ENCODE data around the gene UGGT2.
A peak's percentile ranks its signal among the peaks of the same experiment; 100 is the strongest.
"Not testable (repeated sequence)": the region's sequence is repeated elsewhere in the genome, so short reads cannot be mapped to it uniquely, and the experiment has no call there.

Gene UGGT2, protein sequence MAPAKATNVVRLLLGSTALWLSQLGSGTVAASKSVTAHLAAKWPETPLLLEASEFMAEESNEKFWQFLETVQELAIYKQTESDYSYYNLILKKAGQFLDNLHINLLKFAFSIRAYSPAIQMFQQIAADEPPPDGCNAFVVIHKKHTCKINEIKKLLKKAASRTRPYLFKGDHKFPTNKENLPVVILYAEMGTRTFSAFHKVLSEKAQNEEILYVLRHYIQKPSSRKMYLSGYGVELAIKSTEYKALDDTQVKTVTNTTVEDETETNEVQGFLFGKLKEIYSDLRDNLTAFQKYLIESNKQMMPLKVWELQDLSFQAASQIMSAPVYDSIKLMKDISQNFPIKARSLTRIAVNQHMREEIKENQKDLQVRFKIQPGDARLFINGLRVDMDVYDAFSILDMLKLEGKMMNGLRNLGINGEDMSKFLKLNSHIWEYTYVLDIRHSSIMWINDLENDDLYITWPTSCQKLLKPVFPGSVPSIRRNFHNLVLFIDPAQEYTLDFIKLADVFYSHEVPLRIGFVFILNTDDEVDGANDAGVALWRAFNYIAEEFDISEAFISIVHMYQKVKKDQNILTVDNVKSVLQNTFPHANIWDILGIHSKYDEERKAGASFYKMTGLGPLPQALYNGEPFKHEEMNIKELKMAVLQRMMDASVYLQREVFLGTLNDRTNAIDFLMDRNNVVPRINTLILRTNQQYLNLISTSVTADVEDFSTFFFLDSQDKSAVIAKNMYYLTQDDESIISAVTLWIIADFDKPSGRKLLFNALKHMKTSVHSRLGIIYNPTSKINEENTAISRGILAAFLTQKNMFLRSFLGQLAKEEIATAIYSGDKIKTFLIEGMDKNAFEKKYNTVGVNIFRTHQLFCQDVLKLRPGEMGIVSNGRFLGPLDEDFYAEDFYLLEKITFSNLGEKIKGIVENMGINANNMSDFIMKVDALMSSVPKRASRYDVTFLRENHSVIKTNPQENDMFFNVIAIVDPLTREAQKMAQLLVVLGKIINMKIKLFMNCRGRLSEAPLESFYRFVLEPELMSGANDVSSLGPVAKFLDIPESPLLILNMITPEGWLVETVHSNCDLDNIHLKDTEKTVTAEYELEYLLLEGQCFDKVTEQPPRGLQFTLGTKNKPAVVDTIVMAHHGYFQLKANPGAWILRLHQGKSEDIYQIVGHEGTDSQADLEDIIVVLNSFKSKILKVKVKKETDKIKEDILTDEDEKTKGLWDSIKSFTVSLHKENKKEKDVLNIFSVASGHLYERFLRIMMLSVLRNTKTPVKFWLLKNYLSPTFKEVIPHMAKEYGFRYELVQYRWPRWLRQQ (N-terminal part only)

DNA sequence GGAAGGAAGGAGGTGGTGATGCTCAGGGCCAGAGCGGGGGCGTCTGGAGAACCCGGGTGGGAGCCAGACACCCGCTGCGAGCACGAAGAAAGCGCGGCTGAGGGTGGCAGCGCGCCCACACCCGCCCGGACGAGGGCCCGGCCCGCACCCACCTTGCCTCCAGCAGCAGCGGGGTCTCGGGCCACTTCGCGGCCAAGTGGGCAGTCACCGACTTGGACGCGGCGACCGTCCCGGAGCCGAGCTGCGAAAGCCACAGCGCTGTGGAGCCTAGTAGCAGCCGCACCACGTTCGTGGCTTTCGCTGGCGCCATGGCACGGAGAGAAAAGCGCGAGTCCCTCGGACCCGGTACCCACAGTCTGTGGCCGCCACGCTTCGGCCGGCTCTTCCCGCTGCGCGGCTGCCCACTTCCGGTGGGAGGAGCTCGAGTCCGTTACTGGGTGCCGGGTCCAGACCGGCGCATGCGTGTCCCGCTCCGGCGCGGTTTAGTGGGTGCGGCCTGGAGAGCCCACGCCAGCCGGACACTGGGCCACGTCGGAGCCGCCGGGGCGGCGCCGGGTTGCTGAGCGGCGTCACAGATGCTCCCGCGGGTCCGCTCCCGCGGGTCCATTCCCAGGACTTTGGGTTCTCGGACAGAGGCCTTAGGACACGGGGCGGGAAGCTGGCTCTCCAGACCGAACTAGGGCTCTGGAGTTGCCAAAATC lies at the start of gene UGGT2:
UGGT2 (minus strand) TSS at position 399 of the 701 bp plus-strand sequence; CDS start at position 310, 89 bp downstream.
- DNase-seq: peak; percentile 93

DNA sequence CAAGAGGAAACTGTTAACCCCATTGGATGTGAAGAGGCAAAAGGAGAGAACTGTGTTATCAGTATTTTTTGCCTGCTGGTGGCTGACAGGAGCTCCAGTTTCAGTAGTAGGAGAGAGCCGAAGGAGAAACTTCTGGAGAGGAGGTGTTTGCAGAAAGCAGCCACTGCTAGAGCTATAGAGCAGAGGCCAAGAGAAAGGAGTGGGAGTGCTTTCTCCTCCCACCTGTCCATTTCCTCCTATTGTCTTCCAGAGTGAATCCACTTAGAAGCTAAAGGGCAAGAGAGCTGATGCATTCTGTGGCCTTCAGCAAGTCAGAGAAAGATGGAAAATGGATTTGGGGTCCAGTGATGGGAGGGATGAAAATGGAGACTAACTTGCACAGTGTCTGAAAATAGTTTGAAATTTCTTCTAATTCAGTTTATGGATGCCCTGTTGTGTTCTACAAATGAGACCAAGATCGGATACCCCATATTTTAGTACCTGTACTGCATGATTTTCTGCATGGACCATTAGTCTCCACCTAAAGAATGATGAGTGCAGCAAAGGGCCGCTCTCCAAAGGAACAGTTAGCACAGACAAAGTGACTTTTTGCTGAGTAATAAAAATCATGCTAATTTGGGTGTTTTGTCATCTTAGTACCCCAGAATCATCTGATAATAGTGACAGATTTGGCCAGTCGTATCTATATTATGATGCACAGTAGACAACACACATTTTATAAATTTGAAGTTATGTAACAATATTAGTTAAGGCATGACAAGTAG lies 47.4 kb upstream of the UGGT2 start:
- no peak for DNase-seq

DNA sequence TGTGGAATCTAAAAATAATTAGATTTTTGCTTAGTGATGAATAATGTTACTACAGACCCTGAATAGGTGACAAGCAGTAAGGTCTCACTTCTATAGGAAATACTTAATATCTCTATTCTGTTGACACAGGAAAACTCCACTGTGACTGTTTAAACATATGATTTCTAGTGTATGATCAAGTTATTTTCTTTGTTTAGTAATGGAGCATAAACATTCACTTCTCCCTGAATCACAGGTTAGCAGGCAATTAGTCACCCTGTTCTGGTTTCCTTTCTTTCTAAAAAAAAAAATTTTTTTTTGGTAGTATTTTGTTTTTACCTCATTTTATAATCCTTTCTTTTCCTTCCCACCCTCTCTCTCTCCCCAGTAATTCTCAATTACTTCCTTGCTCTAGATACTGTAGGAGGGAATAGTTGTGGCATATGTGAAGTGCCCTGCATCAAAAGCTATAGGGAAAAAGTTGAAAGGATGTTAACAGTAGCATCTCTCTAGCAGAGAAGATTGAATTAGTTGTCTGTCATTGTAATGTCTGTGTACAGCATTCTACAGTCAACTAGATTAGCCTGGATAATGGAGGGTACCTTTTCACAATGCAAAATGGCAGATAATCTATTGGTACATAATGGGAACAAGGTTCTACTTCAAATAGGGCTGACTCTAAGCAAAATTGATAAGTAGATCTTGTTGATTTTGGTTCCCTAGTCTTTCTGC lies 40.2 kb upstream of the UGGT2 start:
- DNase-seq: no peak

DNA sequence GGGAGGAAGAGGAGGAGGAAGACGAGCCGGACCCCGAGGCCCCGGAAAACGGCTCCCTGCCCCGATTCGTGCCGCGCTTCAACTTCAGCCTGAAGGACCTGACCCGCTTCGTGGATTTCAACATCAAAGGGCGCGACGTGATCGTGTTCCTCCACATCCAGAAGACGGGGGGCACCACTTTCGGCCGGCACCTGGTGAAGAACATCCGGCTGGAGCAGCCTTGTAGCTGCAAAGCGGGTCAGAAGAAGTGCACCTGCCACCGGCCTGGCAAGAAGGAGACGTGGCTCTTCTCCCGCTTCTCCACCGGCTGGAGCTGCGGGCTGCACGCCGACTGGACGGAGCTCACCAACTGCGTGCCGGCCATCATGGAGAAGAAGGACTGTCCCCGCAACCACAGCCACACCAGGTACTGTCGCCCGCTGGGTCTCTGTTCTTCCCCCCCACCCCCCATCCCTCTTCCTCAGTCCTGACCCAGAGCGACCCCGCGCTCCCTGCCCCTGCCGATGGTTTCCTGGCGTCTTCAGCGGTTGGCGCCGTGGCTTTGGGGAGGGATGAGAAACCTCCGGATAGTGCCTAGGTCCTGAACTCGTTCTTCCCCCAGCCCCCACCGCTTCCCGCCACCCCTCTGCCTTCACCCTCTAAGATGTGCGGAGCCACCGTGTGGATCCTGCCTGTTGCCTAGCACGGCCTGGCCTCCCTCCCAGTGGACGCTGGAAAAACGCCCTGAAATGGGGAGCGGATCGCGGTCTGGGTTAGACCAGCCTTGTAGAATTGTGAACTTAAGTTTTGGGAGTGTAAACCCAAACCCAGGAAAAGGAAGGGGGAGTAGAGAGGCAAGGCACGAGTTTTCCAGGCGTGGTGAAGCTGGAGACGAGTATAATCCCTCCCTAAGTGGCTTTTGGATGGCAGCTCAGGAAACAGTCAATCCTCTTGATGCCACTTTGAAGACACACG lies 38.2 kb upstream of the UGGT2 start:
- peak; percentile 64 for DNase-seq

DNA sequence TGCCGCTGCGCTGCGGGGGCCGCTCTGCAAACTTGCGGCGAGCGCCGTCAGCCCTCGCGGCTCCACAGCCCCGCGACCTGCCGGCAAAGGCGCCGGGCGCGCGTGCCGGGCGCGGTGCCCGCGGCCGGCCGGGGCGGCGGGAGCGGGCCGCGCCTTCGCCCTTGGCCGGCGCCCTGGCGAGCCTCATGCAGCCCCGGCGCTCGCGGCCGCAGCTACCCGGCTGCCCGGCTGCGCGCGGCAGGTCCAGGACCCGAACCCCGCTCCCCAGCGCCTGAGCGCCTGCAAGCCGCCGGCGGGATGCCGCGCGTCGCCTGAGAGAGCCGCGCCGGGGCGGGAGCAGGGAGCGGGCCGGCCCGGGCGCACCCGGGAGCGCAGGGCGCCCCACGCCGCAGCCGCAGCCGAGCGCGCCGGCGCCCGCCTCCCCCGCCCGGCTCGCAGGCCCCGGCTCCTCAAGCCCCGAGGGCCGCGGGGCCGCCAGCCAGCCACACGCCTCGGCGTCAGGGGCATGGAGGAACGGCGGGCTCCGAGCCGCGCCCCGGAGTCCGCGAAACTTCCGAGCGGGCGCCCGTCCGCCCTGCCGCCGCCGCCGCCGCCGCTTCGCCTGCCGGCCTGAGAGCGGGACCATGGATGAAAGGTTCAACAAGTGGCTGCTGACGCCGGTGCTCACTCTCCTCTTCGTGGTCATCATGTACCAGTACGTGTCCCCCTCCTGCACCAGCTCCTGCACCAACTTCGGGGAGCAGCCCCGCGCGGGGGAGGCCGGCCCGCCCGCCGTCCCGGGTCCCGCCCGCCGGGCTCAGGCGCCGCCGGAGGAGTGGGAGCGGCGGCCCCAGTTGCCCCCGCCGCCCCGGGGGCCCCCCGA lies 37.3 kb upstream of the UGGT2 start:
- DNase-seq: peak; percentile 38

DNA sequence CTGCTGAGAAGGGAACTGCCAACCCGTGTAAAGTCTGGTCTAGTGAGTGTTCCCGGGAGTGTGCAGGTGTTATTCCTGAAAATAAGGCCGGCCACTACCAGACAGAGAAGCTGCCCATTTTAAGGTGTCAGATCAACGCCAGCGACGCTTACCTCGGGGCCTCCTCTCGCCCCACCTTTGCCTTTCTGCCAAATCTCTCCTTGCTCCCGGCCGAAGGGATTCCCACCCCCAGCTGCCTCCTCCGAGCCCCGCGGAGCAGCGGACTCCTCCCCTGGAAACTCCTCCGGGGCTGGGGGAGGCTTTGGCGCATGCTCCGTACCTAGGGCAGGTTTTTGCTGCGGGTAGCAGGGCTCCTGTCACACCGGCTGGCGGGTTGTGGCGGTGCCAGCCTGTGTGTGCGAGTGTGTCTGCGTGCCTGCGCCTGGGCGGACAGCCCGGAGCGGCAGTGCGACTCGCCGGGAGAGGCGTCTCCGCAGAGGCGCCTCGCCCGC lies 36.6 kb upstream of the UGGT2 start, which contains the start of gene HS6ST3:
HS6ST3 (plus strand) TSS at position 359 of the 491 bp plus-strand sequence.
- DNase-seq: peak; percentile 92

DNA sequence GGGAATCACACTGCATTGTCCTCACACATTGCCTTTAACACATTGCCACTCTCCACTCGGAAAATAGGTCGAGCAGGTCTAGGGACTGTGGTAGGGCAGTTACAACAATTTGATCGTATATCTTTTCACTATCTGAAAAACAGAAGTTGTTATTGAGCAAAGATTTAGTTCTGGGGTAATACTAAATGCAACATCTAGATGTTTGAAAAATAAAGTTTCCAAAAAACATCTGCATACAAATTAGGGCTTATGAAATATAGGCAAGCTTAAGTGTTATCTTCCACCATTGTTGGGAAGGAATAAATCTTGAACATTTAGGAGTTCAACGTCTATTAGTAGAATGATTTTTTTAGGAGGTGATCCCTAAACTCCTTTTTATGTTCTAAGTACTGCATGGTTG lies 35.9 kb upstream of the UGGT2 start:
- DNase-seq: no peak

DNA sequence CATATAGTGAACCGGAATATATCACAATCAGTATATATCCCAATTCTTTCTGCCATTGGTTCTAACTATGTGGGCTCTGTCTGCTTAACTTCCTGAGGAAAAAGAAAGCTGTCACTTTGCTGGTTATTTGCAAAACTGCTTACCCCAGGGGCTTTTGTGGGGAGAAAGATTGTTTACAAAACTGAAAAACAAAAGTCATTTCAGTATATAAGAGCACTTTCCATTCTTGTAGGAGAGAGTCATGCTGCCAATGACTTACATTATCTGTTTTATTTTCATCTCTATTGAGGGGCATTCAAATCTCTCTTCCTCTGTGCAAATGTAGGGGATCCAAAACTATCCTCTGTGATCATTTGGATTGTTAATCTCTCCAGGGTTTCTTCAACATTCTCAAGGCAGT lies 33.5 kb upstream of the UGGT2 start:
- DNase-seq: no peak

DNA sequence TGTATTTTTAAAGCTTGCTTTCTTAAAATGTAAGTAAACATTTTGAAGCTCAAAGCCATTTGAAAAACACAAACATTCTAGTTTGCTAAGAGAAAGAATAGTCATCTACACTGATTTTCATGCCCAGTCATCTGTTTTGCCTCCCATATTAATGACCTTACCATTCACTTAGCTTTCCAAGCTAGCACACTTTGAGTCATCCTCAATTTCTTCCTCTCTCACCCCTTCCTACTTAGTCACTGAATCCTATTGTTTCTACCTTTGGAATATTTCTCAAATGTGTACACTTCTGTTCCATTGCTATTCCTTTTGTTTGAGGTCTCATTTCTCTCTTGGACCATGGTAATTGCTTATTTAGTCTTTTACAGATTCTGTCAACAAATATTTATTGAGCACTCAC lies 29.4 kb upstream of the UGGT2 start:
- no peak for DNase-seq

DNA sequence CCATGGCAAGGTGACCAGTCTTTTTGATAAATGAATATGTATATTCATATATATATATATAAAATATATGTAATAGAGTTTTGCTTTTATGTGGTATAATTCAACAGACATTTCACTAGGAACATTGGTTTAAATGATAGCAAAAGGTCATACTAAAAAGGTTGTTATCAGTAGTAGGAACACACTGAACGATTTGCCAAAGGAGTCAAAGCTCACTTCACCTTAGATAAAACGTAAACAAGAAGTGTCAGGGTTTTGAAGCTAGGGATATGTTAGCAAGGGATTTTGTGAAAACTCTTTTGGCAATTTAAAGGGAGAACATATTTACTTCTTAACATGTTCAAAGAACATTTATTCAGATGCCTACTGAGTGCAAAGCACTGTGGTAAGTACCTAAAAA lies 28.7 kb upstream of the UGGT2 start:
- no peak for DNase-seq

DNA sequence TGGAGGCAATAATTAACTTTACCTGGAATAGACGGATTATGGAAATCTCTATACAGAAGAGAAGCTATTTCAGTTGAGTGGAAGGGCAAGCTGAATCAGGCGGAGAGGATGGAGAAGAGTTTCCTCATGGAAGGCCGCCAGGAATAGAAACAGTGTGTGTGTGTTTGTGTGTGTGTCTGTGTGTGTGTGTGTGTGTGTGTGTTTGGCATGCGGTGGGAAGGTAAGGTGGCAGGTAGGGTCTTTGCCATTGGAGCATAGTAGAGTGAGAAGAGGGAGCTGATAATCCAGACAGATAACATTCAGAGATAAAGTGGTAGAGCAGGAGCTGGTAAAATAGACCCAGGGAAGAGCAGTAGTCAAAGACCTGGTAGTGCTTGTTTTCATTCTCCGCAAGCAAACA lies 27.5 kb upstream of the UGGT2 start:
- DNase-seq: no peak

DNA sequence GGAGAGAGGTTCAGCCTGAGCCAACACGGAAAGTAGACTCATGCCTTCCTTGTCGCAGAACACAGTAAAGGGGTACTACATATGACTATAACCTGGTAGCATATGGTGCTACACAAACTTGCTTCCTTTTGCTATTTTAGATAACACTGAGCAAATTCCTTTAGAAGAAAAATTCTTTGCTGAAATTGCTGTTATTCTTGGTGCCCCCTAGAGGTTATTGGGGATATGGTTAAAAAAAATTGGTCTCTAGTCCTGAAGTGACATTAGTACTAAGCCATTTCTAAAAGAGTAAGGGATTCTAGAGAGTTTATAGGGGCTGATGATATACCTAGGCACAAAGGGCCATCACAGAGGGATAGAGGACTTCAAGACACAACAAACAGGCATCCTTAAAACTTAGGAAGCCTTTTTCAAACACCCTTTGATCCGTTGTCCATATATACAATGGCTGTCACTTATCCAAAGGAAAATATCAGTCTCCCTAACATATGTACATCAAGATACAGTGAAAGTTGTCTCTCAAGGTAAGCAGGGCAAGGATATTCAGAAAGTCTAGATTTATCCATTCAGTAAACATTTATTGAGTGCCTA lies 22.8 kb upstream of the UGGT2 start:
- DNase-seq: no peak

DNA sequence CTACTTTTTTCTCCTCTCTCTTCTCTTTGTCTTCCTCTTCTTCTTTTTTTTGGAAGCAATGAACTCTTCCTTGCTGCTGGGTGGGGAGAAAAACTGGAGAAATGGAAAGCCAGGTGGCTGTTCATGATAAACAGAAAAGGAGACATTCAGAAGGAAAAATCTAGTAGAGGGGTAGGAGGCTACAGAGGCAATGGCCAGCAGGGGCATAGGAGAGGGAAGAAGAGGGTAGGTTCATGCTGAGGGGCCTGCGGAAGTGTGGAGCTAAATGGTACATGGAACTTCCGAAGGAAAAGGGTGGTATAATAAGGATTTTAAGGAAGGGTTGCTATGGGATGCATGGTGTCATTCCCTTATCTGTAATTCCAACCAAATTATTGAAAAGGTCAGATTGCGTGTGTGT lies 19.2 kb upstream of the UGGT2 start:
- DNase-seq: no peak

DNA sequence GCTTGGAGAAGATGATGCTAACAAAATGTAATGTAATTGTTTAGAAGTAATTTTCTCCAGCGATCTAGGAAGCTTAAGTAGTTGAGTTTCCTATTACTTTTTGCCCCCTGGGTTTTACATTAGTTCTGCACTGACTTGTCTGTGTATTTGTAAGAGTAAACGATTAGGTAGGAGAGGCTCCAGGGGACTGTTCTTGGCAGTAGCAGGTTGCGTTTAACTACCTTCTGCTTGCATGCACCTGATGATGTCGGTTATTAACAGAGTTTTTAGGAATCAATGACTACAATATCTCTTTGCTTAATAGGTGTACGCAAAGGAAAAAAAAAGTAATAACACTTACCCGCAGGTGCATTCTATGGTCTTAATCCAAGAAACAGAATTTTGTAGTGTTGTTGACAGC lies 18.3 kb upstream of the UGGT2 start:
- DNase-seq: peak; percentile 69

DNA sequence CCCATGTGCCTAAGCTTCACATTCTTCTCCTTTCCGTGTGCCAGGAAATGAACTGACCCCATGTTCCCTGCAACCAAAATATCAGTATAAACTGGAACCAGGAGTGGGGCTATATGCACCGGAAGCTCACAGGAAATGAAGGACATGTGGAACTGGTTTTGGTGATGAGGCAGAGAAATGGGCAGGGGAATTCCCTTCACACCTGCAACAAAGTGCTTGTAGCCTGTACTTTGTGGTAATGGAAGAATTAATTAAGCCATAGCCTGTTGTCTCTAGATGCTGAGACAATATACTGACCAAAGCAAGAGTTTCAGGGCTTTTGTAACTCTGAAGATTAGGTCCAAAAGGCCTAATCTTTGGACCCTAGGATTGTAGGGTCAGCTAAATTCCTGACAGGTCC lies 15.5 kb upstream of the UGGT2 start:
- no peak for DNase-seq

DNA sequence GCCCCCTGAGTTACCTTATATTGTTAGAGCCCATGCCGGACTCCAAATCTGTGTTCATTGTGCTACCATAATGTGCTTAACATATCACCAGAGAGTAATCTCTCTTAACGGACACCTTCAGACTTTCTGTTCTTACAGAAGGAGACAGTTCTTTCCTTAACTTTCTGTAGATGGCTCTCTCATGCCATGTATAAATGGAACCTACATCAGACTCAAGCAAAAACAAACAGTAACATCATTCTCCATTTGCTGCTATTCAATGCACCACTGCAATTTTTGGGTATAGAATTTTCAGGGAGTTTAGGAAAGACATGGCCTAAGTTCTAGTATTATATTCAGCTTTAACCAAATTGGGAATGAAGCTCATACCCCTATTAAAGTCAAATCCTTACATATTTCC lies 12.6 kb upstream of the UGGT2 start:
- no peak for DNase-seq

DNA sequence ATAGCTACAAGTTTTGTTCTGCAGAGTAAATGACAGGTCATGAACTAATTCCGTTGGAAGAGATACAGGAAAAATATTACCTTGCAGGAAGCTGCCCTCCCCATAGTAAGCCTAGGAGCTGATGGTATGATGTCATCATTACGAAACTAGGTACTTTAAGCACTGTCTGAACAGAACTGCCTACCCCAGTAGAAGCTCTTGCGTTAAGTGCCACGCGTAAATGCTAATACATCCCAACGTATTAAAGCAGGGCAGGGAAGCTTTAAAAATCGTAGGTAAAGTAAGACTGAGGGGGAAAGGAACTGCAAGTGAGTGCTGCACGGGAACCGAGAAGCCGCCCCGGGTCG lies 572 bp downstream of the UGGT2 start:
- DNase-seq: peak; percentile 35

DNA sequence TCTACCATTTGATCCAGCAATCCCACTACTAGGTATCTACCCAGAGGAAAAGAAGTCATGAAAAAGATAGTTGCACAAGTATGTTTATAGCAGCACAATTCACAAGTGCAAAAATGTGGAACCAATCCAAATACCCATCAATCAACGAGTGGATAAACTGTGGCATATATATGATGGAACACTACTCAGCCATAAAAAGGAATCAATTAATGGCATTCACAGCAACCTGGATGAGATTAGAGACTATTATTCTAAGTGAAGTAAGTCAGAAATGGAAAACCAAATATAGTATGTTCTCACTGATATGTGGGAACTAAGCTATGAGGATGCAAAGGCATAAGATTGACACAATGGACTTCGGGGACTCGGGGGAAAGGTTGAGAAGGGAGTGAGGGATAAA lies 1.3 kb downstream of the UGGT2 start:
- not testable (repeated sequence) for DNase-seq
